Activated effector memory CD4-positive, alpha-beta T cell treated with Interleukin-2 at 50 U/mL for 16 hours (primary cell): Measurements from ENCODE around the gene SCARB1.
"Not testable (repeated sequence)": the region's sequence is repeated elsewhere in the genome, so short reads cannot be mapped to it uniquely, and the experiment has no call there.

Experiments
- DNase-seq: peaks from one replicate; pipeline ENCODE4 v3.0.0-alpha.2; 2020

The SCARB1 gene

DNA sequence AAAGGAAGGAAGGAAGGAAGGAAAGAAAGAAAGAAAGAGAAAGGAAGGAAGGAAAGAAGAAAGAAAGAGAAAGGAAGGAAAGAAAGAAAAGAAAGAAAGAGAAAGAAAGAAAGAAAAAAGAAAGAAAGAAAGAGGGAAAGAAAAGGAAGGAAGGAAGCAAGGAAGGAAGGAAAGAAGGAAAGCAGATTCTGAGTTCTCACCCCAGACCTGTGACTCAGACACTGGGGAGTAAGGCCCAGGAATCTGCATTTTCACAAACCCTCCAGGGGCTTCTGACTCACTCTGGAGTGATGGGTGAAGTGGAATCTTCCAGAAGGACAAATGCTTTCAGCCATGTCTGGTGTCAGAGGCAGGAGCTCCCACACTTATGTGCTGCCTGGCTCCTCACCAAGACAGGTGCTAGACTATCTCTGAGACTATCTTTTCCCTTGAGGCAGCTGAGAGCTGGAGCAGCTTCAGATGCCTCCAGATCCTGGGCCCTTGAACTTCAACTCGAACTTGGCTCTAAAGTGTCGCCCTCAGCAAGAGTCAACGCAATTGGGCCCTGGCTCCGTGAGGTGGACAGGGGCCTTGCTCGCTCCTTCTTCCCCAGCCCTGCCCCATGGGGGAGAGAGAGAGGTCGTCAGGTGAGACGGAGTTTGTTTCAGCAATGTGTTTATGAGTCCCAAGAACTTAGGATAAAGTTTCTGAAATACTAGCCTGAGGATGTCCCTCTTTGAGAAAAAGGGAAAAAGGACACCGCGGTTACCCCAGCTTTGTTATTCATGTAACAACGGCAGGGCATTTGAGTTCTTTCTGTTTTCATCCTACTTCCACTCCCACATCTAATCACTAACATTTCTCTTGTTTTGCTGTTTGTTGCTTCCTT lies 19.8 kb upstream of the SCARB1 start:
- no peak for DNase-seq

DNA sequence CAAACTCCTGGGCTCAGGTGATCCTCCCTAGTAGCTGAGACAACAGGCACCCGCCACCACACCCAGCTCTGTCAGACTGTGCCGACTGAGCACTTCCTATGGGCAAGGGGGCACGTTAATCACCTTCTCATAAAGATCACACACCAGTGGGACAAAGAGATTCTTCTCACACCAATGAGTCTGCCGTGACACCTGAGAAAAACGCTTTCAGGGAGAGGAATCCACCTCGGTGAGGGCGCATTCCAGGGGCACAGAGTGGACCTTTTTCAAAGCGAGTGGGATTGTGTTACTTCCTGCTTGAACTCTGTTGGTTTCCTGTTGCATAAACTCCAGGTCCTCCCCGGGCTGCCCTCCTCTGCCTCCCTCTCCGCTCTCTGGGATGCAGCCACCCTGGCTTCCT lies 17.5 kb upstream of the SCARB1 start:
- no peak for DNase-seq

DNA sequence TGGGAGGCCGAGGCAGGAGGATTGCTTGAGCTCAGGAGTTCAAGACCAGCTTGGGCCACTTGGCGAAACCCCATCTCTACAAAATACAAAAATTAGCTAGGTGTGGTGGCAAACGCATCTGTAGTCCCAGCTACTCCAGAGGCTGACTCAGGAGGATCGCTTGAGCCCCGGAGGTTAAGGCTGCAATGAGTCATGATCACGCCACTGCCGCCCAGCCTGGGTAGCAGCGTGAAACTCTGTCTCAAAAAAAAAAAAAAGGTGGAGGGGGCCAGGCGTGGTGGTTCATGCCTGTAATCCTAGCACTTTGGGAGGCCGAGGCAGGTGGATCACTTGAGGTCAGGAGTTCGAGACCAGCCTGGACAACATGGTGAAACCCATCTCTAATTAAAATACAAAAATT lies 16.7 kb upstream of the SCARB1 start:
- not testable (repeated sequence) for DNase-seq

DNA sequence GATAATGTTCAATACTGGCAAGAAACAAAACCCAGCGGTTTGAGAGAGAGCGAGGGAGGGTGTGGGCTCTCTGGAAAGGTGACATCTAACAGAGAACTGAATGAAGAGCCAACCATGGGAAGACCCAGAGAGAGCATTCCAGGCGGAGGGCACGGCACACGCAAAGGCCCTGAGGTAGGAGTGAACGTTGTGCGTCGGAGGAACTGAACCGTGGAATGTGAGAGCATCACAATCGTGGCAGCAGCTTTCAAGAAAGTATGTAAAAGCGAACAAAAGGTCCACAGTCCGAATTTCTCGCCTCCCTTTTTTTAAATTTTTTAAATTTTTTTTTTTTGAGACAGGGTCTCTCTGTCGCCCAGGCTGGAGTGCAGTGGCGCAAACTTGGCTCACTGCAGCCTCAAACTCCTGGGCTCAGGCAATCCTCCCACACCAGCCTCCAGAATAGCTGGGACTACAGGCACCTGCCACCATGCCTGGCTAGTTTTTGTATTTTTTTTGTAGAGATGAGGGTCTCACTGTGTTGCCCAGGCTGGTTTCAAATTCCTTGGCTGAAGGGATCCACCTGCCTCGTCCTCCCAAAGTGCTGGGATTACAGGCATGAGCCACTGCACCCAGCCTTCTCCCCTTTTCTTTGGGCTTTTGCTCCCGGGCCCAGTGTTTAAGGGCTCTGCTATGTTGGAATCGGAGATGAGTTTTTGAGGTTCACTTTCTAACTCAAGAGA lies 15.3 kb upstream of the SCARB1 start:
- no peak for DNase-seq

DNA sequence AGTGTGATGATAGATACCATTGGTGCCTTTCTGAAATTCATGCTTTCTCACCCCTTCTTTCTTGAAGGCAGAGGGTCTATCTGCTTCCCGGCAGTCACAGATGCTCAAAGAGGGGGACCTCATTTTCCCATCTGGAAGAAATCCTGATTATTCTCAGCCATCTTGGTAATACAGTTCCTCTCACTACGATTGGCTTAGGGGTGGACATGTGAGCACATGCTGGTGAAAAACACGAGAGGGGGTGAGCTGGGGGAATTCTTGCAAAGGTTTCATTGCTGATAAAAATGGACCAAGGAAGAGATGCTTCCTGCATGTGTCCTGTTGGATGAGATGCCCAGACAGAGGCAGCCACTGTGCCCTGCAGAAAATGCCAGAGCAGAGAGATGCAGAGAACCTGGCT lies 13.8 kb upstream of the SCARB1 start:
- no peak for DNase-seq

DNA sequence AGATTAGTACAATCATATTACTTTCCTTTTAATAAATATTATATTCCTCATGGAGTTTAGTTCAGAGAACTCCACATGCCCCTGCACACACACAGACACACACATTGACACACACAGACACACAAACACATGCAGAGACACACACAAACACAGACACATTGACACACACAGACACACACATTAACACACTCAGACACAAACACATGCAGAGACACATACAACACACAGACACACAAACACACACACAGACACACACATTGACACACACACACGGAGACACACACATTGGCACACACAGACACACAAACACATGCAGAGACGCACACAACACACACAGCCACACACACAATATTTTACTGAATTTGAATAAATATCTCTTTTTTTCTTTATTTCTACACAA lies 12.5 kb upstream of the SCARB1 start:
- no peak for DNase-seq

DNA sequence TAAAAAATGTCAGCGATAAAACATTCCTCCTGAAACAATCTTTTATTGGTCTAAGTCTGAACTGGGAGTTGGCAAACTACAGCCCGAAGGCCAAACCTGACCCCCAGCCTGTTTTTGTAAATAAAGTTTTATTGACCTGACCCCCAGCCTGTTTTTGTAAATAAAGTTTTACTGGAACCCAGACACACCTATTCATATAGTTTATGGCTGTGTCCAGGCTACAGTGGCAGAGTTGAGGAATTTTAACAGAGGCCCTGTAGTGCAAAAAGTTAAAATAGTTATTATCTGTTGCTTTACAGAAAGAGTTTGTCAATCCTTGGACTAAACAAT lies 12.1 kb upstream of the SCARB1 start:
- DNase-seq, result no peak

DNA sequence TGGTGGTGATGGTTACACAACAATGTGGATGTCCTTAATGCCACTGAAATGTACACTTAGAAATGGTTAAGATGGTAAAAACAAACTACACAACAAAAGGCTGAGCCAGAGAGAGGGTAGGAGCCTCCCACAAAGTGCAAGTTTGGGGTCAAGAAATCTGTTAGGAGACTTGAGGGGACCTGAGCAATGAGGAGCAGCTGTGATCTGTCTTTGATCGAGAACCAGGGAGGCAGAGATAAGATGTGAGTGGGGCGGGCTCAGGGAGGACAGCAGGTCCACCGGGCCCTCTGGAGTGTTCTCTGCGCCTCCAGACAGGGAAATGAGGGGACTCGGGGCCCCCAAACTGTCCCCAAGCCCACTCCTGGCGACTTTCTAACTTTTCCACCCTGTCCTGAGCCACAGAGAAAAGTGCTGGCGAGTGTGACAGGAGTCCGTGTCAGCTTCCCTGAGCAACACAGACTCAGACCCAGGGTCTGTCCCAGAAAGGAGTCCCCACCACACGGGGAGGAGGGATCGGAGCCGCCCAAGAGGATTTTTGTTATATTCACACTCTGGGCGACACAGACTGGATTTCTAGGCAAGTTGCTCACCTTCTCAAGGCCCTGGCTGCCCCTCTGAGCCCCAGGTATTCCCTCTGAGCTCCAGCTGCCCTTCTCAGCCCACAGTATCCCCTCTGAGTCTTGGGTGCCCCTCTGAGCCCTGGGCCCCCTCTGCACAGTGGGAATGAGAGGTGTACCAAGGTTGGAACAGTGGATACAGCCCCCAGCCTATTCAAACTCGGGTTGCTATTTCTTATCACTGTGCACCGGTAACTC lies 11.5 kb upstream of the SCARB1 start:
- DNase-seq, result no peak

DNA sequence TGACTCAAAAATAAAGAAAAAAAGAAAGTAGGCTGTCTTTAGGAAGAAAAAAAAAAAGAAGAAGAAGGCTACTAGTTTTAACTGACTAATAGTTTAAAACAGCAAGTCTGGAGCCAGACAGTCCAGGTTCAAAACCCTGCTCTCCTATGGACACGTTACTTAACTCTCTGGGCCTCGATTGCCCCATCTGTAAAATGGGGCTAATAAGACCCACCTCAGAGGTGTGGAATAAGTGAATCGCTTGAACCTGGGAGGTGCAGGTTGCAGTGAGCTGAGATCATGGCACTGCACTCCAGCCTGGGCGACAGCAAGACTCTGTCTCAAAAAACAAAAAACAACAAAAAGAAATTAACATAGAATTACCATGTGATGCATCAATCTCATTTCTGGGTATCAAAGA lies 10.5 kb upstream of the SCARB1 start:
- DNase-seq, result no peak

DNA sequence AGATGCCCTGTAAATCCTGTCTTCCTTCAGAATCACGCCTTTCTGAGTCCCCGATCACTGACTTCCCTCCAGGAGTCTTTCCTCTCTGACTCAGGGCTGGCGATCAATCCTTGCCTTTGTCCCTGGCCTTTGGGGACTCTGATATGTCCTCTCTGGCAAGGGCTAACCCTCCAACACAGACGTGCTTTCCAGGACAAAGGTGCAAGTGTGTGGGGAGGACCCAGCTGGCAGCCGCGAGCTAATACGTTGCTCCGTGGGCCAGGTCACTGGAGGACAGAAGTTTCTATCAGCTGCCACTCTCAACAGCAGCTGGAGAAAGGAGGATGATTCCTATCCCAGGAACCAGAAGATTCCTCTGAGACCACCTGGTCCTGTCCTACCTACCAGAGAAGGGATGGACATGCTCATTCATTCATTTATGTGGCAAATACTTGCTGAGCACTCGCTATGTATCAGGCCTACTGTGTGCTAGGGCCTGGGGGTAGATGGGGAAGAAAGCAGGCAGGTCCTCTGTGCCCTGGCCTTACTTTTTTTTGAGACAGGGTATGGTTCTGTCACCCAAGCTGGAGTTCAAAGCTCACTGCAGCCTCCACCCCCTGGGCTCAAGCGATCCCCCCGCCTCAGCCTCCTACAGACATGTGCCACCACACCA lies 8.5 kb upstream of the SCARB1 start:
- no peak for DNase-seq

DNA sequence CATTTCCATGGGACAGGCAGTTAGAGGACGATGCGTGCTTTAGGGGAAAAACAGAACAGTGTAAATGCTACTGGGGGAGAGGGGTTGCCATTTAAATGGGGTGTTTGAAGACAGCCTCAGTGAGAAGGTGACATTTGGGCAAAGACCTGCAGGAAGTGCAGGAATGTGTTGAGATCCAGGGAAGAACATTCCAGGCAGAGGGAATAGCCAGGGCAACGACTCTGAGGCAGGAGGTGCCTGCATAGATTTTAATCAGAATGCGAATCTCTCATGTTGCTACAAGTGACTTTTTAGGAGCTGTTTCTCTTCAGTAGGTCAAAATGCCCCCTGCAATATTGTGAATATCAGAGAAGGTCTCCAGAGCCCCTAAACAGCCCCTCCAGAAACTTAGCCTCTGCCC lies 7.6 kb upstream of the SCARB1 start:
- no peak for DNase-seq

DNA sequence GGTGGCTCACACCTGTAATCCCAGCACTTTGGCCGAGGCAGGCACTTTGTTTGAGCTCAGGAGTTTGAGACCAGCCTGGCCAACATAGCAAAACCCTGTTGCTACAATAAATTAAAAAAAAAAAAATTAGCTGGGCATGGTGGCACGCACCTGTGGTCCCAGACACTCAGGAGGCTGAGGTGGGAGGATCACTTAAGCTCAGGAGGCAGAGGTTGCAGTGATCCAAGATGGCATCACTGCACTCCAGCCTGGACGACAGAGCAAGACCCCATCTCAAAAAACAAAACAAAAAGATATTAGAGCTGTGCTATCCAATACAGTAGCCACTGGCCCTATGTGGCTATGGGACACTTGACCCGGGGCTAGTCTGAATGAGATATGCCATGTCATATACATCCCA lies 6.9 kb upstream of the SCARB1 start:
- no peak for DNase-seq

DNA sequence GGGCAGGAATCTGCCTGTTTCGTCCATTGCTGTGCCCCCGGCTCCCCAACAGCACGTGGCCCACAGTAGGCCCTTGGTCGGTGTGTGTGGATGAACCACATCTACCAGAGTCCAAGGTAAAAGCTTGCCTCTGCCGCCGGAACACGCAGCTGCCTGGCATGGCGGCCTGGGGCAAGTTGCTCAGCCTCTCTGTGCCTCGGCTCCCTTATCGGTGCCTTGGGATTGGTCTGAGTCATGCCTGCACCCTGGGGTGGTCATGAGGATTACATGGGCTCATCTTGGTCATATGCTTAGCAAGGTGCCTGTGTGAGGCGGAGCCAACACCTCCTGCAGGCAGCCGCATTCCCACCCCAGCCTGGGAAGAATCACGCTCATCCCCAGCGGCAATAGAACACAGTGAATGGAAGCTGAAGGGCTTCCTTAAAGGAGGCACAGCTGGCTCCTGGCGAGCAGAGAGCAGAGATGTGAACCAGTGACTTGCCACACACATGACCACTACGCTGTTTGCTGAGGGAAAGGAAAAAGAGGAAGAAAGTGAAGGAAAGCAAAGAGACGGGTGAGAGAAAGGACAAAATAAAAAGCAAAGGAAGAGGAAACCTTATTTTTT lies 5.5 kb upstream of the SCARB1 start:
- DNase-seq, result no peak

DNA sequence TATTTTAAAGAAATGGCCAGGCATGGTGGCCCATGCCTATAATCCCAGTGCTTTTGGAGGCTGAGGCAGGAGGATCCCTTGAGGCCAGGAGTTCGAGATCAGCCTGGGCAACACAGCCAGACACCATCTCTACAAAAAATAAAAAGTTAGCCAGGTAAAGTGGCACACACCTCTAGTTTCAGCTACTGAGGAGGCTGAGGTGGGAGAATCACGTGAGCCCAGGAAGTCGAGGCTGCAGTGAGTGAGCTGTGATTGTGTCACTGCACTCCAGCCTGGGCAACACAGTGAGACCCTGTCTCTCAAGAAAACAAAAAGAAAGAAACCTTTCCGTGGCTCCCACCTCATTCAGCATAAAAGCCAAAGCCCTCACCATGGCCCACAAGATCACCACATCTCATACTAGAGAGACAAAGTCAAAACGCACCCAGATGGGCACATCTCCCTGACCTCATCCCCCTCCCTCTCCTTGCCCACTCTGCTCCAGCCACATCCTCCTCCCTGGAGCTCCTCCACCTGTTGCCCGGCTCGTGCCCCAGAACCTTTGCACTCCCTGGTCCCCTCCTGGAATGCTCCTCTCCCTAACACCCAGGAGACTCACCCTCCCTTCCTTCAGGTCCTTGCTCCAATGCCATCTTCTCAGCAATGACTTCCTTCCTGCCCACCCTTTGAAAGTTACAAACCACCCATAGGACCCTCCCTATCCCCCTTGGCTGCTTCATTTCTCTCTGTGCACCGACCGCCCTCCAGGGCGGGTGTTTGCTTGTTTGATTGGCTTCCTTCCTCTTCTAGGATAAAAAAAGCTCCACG lies 4.8 kb upstream of the SCARB1 start:
- DNase-seq, result no peak

DNA sequence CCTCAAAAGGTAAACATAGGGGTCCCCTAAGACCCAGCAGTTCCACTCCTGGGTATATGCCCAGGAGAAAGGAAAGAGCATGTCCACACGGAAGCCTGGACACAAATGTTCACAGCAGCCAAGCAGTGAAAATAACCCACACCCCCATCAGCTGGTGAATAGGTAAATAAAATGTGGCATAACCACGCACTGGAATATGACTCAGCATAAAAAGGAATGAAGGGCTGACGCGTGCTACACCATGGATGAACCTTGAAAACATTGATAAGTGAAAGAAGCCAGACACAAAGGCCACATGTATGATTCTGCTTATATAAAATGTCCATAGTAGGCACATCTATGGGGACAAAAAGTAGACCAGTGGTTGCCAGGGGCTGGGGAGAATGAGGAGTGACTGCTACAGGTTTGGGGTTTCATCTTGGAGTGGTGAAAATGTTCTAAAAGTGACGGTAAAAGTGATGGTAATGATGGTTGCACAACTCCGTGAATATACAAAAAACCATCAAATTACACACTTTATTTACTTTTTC lies 3.8 kb upstream of the SCARB1 start:
- no peak for DNase-seq

DNA sequence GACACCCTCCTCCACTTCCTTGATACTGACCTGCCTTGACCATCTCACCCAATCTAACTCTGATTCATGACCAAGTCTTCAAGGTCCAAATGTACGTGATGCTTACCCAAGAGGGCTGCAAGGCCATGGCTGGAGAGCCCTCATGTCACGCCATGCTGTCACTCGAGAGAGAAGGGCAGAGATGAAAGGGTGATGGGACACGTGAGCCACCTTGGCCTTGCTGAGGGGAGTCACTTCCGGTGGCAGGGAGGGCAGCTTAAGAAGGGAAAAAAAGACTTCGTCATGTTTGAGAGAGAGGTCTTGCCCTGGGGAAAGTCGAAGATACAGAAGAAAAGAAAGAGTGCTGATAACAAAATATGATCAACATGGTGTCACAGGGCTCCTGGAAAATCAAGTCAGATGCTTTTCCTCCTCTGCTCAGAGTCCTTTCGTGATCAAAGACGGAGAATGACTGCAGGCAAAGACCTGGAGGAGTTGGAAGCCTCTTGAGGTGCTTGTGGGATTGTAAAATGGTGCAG lies 3.3 kb upstream of the SCARB1 start:
- DNase-seq, result no peak

DNA sequence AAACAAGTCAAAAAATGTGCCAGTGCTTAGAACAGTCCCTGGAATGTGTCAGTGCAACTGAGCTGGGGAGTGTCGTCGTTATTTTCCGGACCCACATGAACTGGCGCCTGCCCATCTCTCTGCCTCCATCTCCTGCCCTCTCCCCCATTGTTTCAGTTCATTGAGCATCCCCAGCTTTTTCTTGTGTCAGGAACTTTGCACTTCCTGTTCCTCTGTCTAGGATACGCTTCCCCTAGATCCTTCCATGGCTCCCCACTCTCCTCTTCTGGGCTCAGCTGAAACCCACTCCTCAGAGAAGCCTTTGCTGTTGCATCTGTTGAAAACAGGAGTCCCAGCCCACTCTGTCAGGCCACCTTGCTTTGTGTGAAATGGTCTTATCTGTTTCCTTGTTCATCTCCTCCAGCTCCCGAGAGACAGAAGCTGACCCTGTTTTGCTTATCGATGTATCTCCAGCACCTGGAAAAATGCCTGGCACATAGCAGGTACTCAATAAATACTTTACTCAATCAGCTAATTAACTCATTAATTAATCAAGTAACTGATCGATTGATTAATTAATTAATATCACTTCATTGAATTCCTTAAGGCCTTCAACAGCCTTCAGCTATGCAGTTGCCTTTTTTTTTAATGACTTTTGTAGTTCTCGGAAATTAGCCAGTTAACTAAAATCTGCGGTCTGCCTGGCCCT lies 2.7 kb upstream of the SCARB1 start:
- DNase-seq, result no peak

DNA sequence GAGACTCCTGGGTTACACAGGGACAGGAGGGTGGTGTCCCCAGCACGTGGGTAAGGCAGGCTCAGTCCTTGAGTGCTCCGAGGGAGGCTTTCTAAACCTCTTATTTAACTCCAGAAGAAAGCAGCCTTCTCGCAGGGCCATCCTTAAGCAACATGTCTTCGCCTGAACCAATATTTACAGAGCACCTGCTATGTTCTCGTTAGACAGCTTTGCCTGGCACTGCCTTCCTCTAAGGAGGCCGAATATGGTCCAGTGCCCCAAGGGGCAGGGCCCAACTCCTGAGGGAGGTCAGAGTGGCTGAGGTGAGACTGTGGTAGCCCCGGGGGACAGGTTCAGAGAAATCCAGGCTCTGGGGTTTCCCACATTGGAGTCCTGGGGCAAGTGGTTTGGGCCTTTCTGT lies 2.1 kb upstream of the SCARB1 start:
- no peak for DNase-seq

DNA sequence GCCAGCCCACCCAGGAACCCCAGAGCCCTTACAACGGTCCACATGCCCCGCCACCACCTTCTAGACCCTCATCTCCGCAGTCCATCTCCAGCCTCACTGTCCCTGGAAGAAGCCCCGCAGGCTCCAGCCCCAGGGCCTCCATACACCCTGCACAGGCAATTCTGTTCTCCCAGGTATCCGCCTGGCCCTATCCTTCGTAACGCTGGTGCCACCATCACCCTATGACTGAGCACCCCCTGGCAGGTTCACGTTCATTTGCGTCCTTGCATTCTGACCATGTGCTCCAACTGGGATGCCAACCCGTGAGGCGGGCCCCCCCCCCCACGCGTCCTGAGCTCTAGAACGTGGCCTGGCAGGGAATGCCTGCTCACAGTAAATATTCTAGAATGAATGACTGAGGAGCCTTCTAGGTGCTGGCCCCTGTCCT lies 675 bp upstream of the SCARB1 start:
- DNase-seq, result no peak

DNA sequence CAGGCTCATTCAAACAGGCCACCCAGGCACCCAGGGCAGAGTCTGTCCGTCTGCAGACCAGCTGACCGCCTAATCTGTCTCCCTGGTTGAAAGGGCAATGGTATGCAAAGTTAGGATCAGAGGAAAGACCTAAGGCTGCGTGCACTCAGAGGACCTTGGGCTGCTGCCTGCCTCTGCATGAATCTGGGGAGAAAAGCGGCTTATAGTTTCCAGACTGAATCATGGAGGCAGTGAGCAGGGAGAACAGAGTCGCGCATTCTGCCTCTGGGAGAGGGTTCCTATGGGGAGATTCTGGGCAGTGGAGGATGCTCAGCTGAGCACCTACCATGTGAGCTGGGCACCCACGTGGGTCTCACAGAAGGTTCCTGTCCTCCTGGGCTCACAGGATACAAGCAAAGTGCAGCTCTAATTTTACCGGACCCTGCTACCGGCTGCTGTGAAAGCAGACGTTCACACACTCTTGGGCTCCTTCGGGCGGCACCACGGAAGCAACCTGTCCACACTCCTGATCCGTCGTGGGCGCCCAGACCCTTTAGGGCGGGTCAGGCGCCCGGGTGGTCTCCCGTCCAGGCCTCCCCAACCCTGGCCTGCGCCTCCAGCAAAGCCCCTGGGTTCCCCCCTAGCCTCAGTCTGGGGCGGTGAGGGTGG lies 772 bp downstream of the SCARB1 start:
- DNase-seq, result peak; percentile 3
